A673 (cell line): ENCODE data around the gene MARK3. TPM values are rescaled to one million over a fixed set of nuclear protein-coding genes. Genes with fewer than 3 reads are reported as not detected.

Experiments
- BruUV-seq: library from RNA; stranded (reverse); fragments of 400-500 nt; replicated peaks from 2 replicates; lab custom pipeline; 2021; lab: Mats Ljungman, UMichigan
- CTCF ChIA-PET: fragments of 300-600 bp; sonication (Branson Sonifier 250); formaldehyde crosslinking; loops from one replicate; lab custom pipeline; 2022; ENCODE audit warnings: antibody characterized with exemption; lab: Charles Lee
- POLR2A ChIA-PET: fragments of 300-600 bp; sonication (Branson Sonifier 250); formaldehyde crosslinking; loops from one replicate; lab custom pipeline; 2022; ENCODE audit warnings: antibody characterized with exemption; ENCODE audit not compliant: low non-redundant PET; lab: Charles Lee
- DNase-seq: peaks from one replicate; pipeline ENCODE4 v3.0.0-alpha.2; 2015; ENCODE audit warnings: low spot score
- H3K27ac ChIP-seq: fragments of 200-600 bp; sonication (generic); 2 replicates; pipeline ENCODE4 v1.5.1; 2016; ENCODE audit warnings: mixed run types, low read depth, mild to moderate bottlenecking, mixed read lengths, antibody characterized with exemption, low read length; ENCODE audit not compliant: poor library complexity, severe bottlenecking
- H3K27me3 ChIP-seq: fragments of 200-600 bp; sonication (generic); replicated peaks from 2 replicates; pipeline ENCODE4 v1.6.1; 2017; ENCODE audit warnings: mixed run types, low read depth, mild to moderate bottlenecking, mixed read lengths, antibody characterized with exemption, low read length; ENCODE audit not compliant: insufficient read depth, poor library complexity
- H3K36me3 ChIP-seq: fragments of 200-600 bp; sonication (generic); 2 replicates; pipeline ENCODE4 v1.6.1; 2016; ENCODE audit warnings: mixed run types, mild to moderate bottlenecking, mixed read lengths, antibody characterized with exemption, low read length; ENCODE audit not compliant: insufficient read depth, poor library complexity, severe bottlenecking
- H3K4me1 ChIP-seq: fragments of 200-600 bp; sonication (generic); 2 replicates; pipeline ENCODE4 v1.6.1; 2017; ENCODE audit warnings: mixed run types, mild to moderate bottlenecking, mixed read lengths, antibody characterized with exemption, low read length; ENCODE audit not compliant: insufficient read depth, poor library complexity, severe bottlenecking
- H3K4me3 ChIP-seq: fragments of 200-600 bp; sonication (generic); 2 replicates; pipeline ENCODE4 v1.5.1; 2016; ENCODE audit warnings: low read depth, mixed run types, mild to moderate bottlenecking, mixed read lengths, low read length; ENCODE audit not compliant: poor library complexity, severe bottlenecking
- H3K9me3 ChIP-seq: fragments of 200-600 bp; sonication (generic); 2 replicates; pipeline ENCODE4 v1.6.1; 2016; ENCODE audit warnings: mixed run types, low read depth, mild to moderate bottlenecking, mixed read lengths, antibody characterized with exemption, low read length; ENCODE audit not compliant: poor library complexity, severe bottlenecking
- EZH2 ChIP-seq: fragments of 200-600 bp; sonication (generic); IDR thresholded peaks from 2 replicates; pipeline ENCODE4 v1.6.1; 2017; ENCODE audit warnings: borderline replicate concordance, low read depth, mild to moderate bottlenecking, mixed read lengths, antibody characterized with exemption, low read length; ENCODE audit not compliant: poor library complexity, severe bottlenecking
- intact Hi-C: fragments of 100-400 bp; cut with micrococcal nuclease; formaldehyde crosslinking; loops from one replicate; pipeline ENCODE4 v1.10.0; 2022; ENCODE audit not compliant: unreplicated experiment
- total RNA-seq: library from RNA; stranded (reverse); gene quantifications from 2 replicates; pipeline ENCODE4 v1.2.3, GENCODE V29; 2021
- TF ChIP-seq, protein P1 (sequence below): fragments of 300-800, 200-600 bp; sonication (generic); conservative IDR thresholded peaks from 2 replicates; pipeline ENCODE4 v1.5.1; 2017; ENCODE audit warnings: low read depth, mild to moderate bottlenecking, antibody characterized with exemption, low read length, moderate library complexity, mixed read lengths

MARK3 gene
- total RNA-seq, 1 experiment from 2014 or later, result 94.4 TPM

- POLR2A ChIA-PET, result no interaction called here
- no peak for TF ChIP-seq EZH2
- TF ChIP-seq, protein P1, sequence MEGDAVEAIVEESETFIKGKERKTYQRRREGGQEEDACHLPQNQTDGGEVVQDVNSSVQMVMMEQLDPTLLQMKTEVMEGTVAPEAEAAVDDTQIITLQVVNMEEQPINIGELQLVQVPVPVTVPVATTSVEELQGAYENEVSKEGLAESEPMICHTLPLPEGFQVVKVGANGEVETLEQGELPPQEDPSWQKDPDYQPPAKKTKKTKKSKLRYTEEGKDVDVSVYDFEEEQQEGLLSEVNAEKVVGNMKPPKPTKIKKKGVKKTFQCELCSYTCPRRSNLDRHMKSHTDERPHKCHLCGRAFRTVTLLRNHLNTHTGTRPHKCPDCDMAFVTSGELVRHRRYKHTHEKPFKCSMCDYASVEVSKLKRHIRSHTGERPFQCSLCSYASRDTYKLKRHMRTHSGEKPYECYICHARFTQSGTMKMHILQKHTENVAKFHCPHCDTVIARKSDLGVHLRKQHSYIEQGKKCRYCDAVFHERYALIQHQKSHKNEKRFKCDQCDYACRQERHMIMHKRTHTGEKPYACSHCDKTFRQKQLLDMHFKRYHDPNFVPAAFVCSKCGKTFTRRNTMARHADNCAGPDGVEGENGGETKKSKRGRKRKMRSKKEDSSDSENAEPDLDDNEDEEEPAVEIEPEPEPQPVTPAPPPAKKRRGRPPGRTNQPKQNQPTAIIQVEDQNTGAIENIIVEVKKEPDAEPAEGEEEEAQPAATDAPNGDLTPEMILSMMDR, result no peak
- H3K27me3 ChIP-seq, result no peaks in the 10 kb centered on the region
- H3K9me3 ChIP-seq, result no peaks in the 10 kb centered on the region
- H3K4me3 ChIP-seq, result no peak overlapping the region
- peak overlapping the region; percentile 70 for H3K27ac ChIP-seq
- H3K36me3 ChIP-seq, result peaks cover 3% of the 10 kb centered on the region
- CTCF ChIA-PET, result interaction anchor here (0.6 kb wide), 1 partner anchor 59 kb away, joined by 3 read pairs; no protein-coding TSS in a partner anchor
- peaks cover 26% of the 10 kb centered on the region for H3K4me1 ChIP-seq
- no TSS peak for BruUV-seq
- DNase-seq, result no peak
- intact Hi-C loops, result no loop called here
These were observed 47.4 kb downstream of the MARK3 start for GRCh38 chr14:103432627-103433026.

- Histone ChIP-seq H3K36me3 (peaks cover 3% of the 10 kb centered on the region), H3K4me3 (no peak overlapping the region), H3K27ac (no peak overlapping the region), H3K9me3 (no peaks in the 10 kb centered on the region), H3K4me1 (peaks cover 12% of the 10 kb centered on the region), H3K27me3 (no peaks in the 10 kb centered on the region)
- CTCF ChIA-PET, result no interaction called here
- TF ChIP-seq, protein P1, result no peak
- no peak for TF ChIP-seq EZH2
- TSS peak; percentile 2 for BruUV-seq
- no peak for DNase-seq
- POLR2A ChIA-PET, result no interaction called here
- intact Hi-C loops, result no loop called here
These were observed 48.8 kb downstream of the MARK3 start for GRCh38 chr14:103433916-103434563.

DNA sequence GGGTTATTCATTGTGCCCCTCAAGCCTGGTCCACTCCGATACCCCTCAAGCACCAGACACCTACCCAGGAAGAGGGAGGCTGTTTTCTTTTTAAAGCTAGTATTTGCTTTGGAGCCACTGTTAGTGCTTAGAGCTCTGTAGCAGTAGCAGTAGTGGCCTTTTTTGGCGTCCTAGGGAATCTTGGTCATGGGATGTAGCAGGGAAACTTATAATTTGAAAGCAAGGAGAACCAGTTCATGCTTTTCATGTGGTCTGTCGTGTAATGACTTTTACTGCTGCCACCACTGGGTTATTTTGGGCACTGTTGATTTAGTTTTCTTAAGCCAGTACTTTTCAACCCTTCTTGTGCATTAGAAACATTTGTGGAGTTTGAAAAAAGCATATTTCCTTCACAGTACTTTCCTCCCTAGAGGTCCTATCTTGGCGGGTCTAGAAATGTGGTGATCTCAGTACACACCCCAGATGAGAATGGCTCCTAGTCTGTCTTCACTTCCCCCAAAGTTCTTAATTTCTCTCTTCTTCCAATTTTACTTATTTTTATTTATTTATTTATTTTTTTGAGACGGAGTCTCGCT is 49.7 kb downstream of the MARK3 start:
- intact Hi-C loops, result no loop called here
- no peak overlapping the region for H3K4me3 ChIP-seq
- H3K4me1 ChIP-seq, result peaks cover 10% of the 10 kb centered on the region
- no TSS peak for BruUV-seq
- H3K9me3 ChIP-seq, result no peaks in the 10 kb centered on the region
- H3K27ac ChIP-seq, result no peak overlapping the region
- POLR2A ChIA-PET, result no interaction called here
- no peaks in the 10 kb centered on the region for H3K27me3 ChIP-seq
- CTCF ChIA-PET, result no interaction called here
- H3K36me3 ChIP-seq, result peaks cover 3% of the 10 kb centered on the region
- DNase-seq, result no peak
- no peak for TF ChIP-seq EZH2
- TF ChIP-seq, protein P1, result no peak
